OCI-LY3 (cell line): Measurements from ENCODE around the gene RBM33.

Experiments
- H2AFZ ChIP-seq: fragments of 200-600, 300-600 bp; shearing (Covaris generic); 2 replicates; pipeline ENCODE4 v1.6.0; 2014; ENCODE audit warnings: antibody characterized with exemption, low read depth, low read length
- H3K27ac ChIP-seq: fragments of 200-600, 300-600 bp; sonication (generic); 2 replicates; pipeline ENCODE4 v1.5.1; 2014; ENCODE audit warnings: mild to moderate bottlenecking, low read length, moderate library complexity, mixed read lengths
- H3K27me3 ChIP-seq: fragments of 200-600, 300-600 bp; sonication (generic); 2 replicates; pipeline ENCODE4 v1.6.1; 2014; ENCODE audit warnings: low read depth, low read length, mixed read lengths
- H3K36me3 ChIP-seq: fragments of 200-600, 300-600 bp; sonication (generic); replicated peaks from 2 replicates; pipeline ENCODE3; 2014; ENCODE audit warnings: low read depth, low read length, mixed read lengths
- H3K4me1 ChIP-seq: fragments of 300-600, 200-600 bp; sonication (generic); 2 replicates; pipeline ENCODE4 v1.6.1; 2014; ENCODE audit warnings: low read length, mixed read lengths
- H3K4me2 ChIP-seq: fragments of 200-600, 300-600 bp; sonication (generic); 2 replicates; pipeline ENCODE4 v1.6.1; 2014; ENCODE audit warnings: low read length, mixed read lengths
- H3K4me3 ChIP-seq: fragments of 300-600, 200-600 bp; sonication (generic); 2 replicates; pipeline ENCODE4 v1.5.1; 2014; ENCODE audit warnings: antibody characterized with exemption, mild to moderate bottlenecking, low read length, moderate library complexity
- H3K79me2 ChIP-seq: fragments of 300-600, 200-600 bp; shearing (Covaris generic); 2 replicates; pipeline ENCODE4 v1.6.1; 2014; ENCODE audit warnings: mild to moderate bottlenecking, low read length, mixed read lengths
- H3K9ac ChIP-seq: fragments of 300-600, 200-600 bp; shearing (Covaris generic); 2 replicates; pipeline ENCODE4 v1.6.0; 2014; ENCODE audit warnings: mild to moderate bottlenecking, low read length, moderate library complexity
- H3K9me3 ChIP-seq: fragments of 200-600, 300-600 bp; shearing (Covaris generic); 2 replicates; pipeline ENCODE4 v1.6.1; 2014; ENCODE audit warnings: low read length, mixed read lengths; ENCODE audit not compliant: insufficient read depth
- H4K20me1 ChIP-seq: fragments of 200-600, 300-600 bp; sonication (generic); 2 replicates; pipeline ENCODE4 v1.6.1; 2016; ENCODE audit warnings: low read length, mixed read lengths; ENCODE audit not compliant: insufficient read depth
- CTCF ChIP-seq: fragments of 200-600, 300-600 bp; sonication (generic); IDR thresholded peaks from 2 replicates; pipeline ENCODE4 v1.5.1; 2014; ENCODE audit warnings: antibody characterized with exemption, low read length, low read depth
- EZH2phosphoT487 ChIP-seq: fragments of 200-600 bp; shearing (Covaris generic); IDR thresholded peaks from 2 replicates; pipeline ENCODE4 v1.6.1; 2018; ENCODE audit warnings: antibody characterized with exemption, mixed run types, low read depth

The RBM33 gene

GRCh38 chr7:155647734-155648133 lies 3.3 kb downstream of the RBM33 start:
- Histone ChIP-seq H3K27me3 (no peaks in the 10 kb centered on the region), H3K9ac (no peak overlapping the region), H2AFZ (no peak overlapping the region), H3K36me3 (peaks cover 51% of the 10 kb centered on the region), H3K4me2 (no peak overlapping the region), H3K79me2 (peaks cover 94% of the 10 kb centered on the region), H4K20me1 (peaks cover 56% of the 10 kb centered on the region), H3K4me3 (no peak overlapping the region), H3K4me1 (peaks cover 15% of the 10 kb centered on the region; the same call in 1 of the 2 replicates), H3K9me3 (peaks cover 7% of the 10 kb centered on the region; the same call in 1 of the 2 replicates), H3K27ac (no peak overlapping the region)
- TF ChIP-seq CTCF (no peak), EZH2phosphoT487 (no peak)

GRCh38 chr7:155648752-155649339 lies 4.4 kb downstream of the RBM33 start:
- H3K27ac ChIP-seq: no peak overlapping the region
- H2AFZ ChIP-seq: no peak overlapping the region
- H3K9me3 ChIP-seq: peaks cover 7% of the 10 kb centered on the region; the same call in 1 of the 2 replicates
- peaks cover 11% of the 10 kb centered on the region; the same call in 1 of the 2 replicates for H3K4me1 ChIP-seq
- H3K27me3 ChIP-seq: no peaks in the 10 kb centered on the region
- no peak overlapping the region for H3K4me2 ChIP-seq
- no peak overlapping the region for H3K9ac ChIP-seq
- peaks cover 66% of the 10 kb centered on the region for H4K20me1 ChIP-seq
- TF ChIP-seq CTCF (no peak), EZH2phosphoT487 (no peak)
- H3K79me2 ChIP-seq: peaks cover 98% of the 10 kb centered on the region
- H3K36me3 ChIP-seq: peaks cover 51% of the 10 kb centered on the region
- no peak overlapping the region for H3K4me3 ChIP-seq

- Histone ChIP-seq H3K27me3 (no peaks in the 10 kb centered on the region), H3K4me3 (no peak overlapping the region), H3K4me1 (peaks cover 11% of the 10 kb centered on the region; the same call in 1 of the 2 replicates), H2AFZ (no peak overlapping the region), H4K20me1 (peaks cover 73% of the 10 kb centered on the region), H3K27ac (no peak overlapping the region), H3K79me2 (peaks cover 100% of the 10 kb centered on the region), H3K4me2 (no peak overlapping the region), H3K36me3 (peaks cover 51% of the 10 kb centered on the region), H3K9ac (no peak overlapping the region), H3K9me3 (peaks cover 7% of the 10 kb centered on the region; the same call in 1 of the 2 replicates)
- TF ChIP-seq EZH2phosphoT487: no peak
- no peak for TF ChIP-seq CTCF
These were observed 5.1 kb downstream of the RBM33 start for GRCh38 chr7:155649588-155649987.

GRCh38 chr7:155652156-155653114 lies 8.0 kb downstream of the RBM33 start:
- H3K27ac ChIP-seq: no peak overlapping the region
- H2AFZ ChIP-seq: no peak overlapping the region
- no peak overlapping the region for H3K4me3 ChIP-seq
- H3K4me2 ChIP-seq: no peak overlapping the region
- H3K27me3 ChIP-seq: no peaks in the 10 kb centered on the region
- no peak for TF ChIP-seq CTCF
- TF ChIP-seq EZH2phosphoT487: no peak
- H3K36me3 ChIP-seq: peaks cover 36% of the 10 kb centered on the region
- peaks cover 100% of the 10 kb centered on the region for H3K79me2 ChIP-seq
- no peaks in the 10 kb centered on the region for H3K4me1 ChIP-seq
- peaks cover 4% of the 10 kb centered on the region; the same call in 1 of the 2 replicates for H3K9me3 ChIP-seq
- peaks cover 86% of the 10 kb centered on the region for H4K20me1 ChIP-seq
- no peak overlapping the region for H3K9ac ChIP-seq
